VCaP (cell line): ENCODE results near the gene TMEM63A.

Experiments
- H3K27ac ChIP-seq: fragments of 450-650 bp; 2 replicates; pipeline ENCODE4 v1.5.1; 2017
- CTCF ChIP-seq: fragments of 450-650 bp; conservative IDR thresholded peaks from 2 replicates; pipeline ENCODE4 v1.5.1; 2017; ENCODE audit warnings: mild to moderate bottlenecking, moderate library complexity

Gene TMEM63A

GRCh38 chr1:225880636-225881035, 1.5 kb downstream of the TMEM63A start:
- no peak overlapping the region for H3K27ac ChIP-seq
- no peak for TF ChIP-seq CTCF

- TF ChIP-seq CTCF = no peak
- H3K27ac ChIP-seq = no peak overlapping the region
These were observed 2.0 kb downstream of the TMEM63A start for GRCh38 chr1:225880222-225880588.

- H3K27ac ChIP-seq = no peak overlapping the region
- TF ChIP-seq CTCF = no peak
These were observed 2.5 kb downstream of the TMEM63A start for GRCh38 chr1:225879521-225880221.

GRCh38 chr1:225878282-225878681, 3.9 kb downstream of the TMEM63A start:
- no peak for TF ChIP-seq CTCF

GRCh38 chr1:225877580-225877979, 4.6 kb downstream of the TMEM63A start:
- peak overlapping the region; percentile 24; the same call in 1 of the 2 replicates for H3K27ac ChIP-seq
- TF ChIP-seq CTCF = peak; percentile 61

More at GRCh38 chr1:225878282-225878681, 3.9 kb downstream of the TMEM63A start:
- peak overlapping the region; percentile 24; the same call in 1 of the 2 replicates for H3K27ac ChIP-seq

- H3K27ac ChIP-seq = peak overlapping the region; percentile 24; the same call in 1 of the 2 replicates
- no peak for TF ChIP-seq CTCF
These were observed 5.2 kb downstream of the TMEM63A start for GRCh38 chr1:225876900-225877510.

GRCh38 chr1:225875044-225875815, 7.0 kb downstream of the TMEM63A start:
- TF ChIP-seq CTCF = no peak
- H3K27ac ChIP-seq = peak overlapping the region; percentile 43; the same call in 1 of the 2 replicates
